Measurements from ENCODE around the gene SLC30A10. TPM values are rescaled to one million over a fixed set of nuclear protein-coding genes. Genes with fewer than 3 reads are reported as not detected.

The SLC30A10 gene
- total RNA-seq, 2 donors from 2014 or later, result not detected

DNA sequence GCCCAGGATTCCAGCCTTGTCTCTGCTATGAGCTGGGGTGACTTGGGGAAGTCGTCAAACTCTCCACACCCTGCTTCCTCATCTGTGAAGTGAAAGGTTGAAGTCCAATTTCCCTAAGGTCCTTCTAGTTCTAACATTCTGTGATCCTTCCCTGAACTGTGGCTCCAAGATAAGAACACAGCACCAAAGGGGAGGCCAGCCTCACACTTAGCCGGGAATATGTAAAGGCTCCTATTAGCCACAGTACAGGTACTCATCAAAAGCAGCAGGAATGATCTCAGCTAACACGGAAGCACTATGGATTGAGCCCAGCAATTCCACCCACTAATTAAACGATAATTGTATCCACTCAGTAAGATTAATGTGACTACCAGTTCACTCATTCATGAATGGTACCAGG lies 4.0 kb downstream of the SLC30A10 start:
- no peak for DNase-seq (ENCODE audit: low spot score)
- no peak overlapping the region for H3K4me3 ChIP-seq
- no peak for TF ChIP-seq CTCF (IDR thresholded peaks at IDR 0.05)
- H3K4me1 ChIP-seq, result peaks cover 0 to 11% of the 10 kb centered on the region in 2 donors
- H3K27me3 ChIP-seq, result peaks cover 0 to 11% of the 10 kb centered on the region in 2 donors
- H3K27ac ChIP-seq, result no peak overlapping the region
- H3K9me3 ChIP-seq, result no peaks in the 10 kb centered on the region
- H3K36me3 ChIP-seq, result no peaks in the 10 kb centered on the region

GRCh38 chr1:219917851-219918466 lies 10.4 kb downstream of the SLC30A10 start:
- DNase-seq (ENCODE audit: low spot score), result no peak
- no peaks in the 10 kb centered on the region for H3K36me3 ChIP-seq
- H3K9me3 ChIP-seq, result no peaks in the 10 kb centered on the region
- no peaks in the 10 kb centered on the region for H3K4me1 ChIP-seq
- H3K4me3 ChIP-seq, result no peak overlapping the region
- TF ChIP-seq CTCF (IDR thresholded peaks at IDR 0.05), result no peak
- H3K27me3 ChIP-seq, result no peaks in the 10 kb centered on the region
- H3K27ac ChIP-seq, result no peak overlapping the region

DNA sequence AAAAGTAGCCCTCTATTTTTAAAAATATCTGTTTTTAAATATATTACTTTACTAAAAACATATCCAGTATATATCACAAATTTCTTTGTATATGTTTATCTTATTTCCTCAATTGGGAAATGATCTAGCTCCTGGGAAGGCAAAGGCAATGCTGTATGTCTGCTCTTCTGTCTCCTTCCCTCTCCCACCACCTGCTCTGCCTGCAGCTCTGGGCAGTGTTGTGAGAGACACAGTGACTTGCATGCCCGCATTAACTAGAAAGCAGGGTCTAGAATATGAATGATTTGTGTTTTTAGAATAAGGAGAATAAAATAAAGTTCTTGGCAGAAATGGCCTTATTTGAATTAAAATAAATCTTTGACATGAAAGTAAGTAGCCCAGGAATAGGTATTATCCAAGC lies 11.1 kb downstream of the SLC30A10 start:
- Histone ChIP-seq H3K9me3 (no peaks in the 10 kb centered on the region), H3K4me1 (no peaks in the 10 kb centered on the region), H3K27ac (no peak overlapping the region), H3K4me3 (no peak overlapping the region), H3K36me3 (no peaks in the 10 kb centered on the region), H3K27me3 (no peaks in the 10 kb centered on the region)
- DNase-seq (ENCODE audit: low spot score), result no peak
- no peak for TF ChIP-seq CTCF (IDR thresholded peaks at IDR 0.05)

DNA sequence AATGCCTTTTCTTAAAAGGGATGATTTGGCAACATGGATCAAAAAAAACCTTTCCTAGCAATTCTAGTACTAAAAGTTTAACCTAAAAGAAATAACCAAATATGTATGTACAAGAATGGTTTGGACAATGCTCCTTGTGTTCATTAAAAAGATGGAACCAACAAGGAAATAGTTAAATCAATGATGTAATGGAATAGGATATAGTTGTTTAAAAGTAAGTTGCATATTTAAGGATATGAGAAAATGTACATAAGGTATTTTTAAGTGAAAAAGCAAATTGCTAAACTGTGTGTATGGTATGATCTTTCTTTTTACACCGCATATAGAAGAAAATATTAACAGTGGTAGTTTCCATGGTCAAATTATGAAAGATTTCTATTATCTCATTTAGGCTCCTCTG lies 12.1 kb downstream of the SLC30A10 start:
- DNase-seq (ENCODE audit: low spot score), result no peak
- Histone ChIP-seq H3K4me3 (no peak overlapping the region), H3K36me3 (no peaks in the 10 kb centered on the region), H3K27ac (no peak overlapping the region), H3K27me3 (no peaks in the 10 kb centered on the region), H3K4me1 (no peaks in the 10 kb centered on the region), H3K9me3 (no peaks in the 10 kb centered on the region)
- no peak for TF ChIP-seq CTCF (IDR thresholded peaks at IDR 0.05)

DNA sequence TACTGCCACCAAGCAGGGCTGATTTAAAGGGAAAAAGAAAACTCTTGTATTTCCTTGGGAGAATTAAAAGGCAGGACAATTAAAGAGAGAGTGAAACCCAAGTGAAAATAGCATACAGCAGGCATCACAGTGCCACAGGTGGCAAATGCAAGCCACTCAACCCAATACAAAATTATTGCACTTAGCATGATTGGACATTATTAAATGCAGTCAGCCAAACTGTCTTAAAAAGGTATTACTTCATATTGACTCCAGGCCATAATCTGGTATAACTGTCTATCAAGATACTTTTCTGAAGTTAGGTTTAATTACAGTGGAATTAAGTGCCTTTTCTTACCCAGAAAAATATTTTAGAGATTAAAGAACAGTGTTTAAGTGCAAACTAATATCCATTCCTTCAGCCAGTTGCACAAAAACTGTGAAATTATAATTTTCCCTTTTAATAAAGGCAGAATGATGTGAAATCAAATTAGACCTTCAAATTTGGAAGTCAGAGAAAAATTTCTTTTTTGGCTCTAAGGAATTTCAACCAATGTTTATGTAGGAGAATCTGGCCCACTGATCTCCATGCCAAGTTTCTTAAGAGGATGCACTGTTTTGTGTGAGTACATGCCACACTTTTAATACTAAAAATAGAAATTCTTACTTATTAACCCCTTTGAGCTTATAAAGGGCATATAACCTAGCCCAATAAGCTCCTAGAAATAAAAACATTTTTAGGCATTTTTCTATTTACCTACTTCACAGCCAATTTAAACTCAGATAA lies 15.2 kb downstream of the SLC30A10 start:
- H3K4me3 ChIP-seq, result no peak overlapping the region
- H3K27me3 ChIP-seq, result no peaks in the 10 kb centered on the region
- no peak for DNase-seq (ENCODE audit: low spot score)
- no peaks in the 10 kb centered on the region for H3K9me3 ChIP-seq
- no peaks in the 10 kb centered on the region for H3K4me1 ChIP-seq
- H3K36me3 ChIP-seq, result no peaks in the 10 kb centered on the region
- no peak for TF ChIP-seq CTCF (IDR thresholded peaks at IDR 0.05)
- no peak overlapping the region for H3K27ac ChIP-seq
